Glomerular endothelial cell (primary cell): Measurements from ENCODE around the gene ARHGEF17. TPM values are rescaled to one million over a fixed set of nuclear protein-coding genes. Genes with fewer than 3 reads are reported as not detected.

Experiments
- DNase-seq: peaks from one replicate; pipeline ENCODE4 v3.0.0-alpha.2; 2011; ENCODE audit warnings: low read depth, low spot score; ENCODE audit errors: extremely low read depth
- total RNA-seq: library from RNA; depleted of rRNA; stranded (reverse); fragments of >200 nt; gene quantifications from 2 replicates; pipeline ENCODE4 v1.2.3, GENCODE V29; 2015

ARHGEF17 gene
- total RNA-seq, 1 donor from 2014 or later: 98.5 TPM

- DNase-seq: no peak
Measured at GRCh38 chr11:73350908-73351636, 43.0 kb downstream of the ARHGEF17 start.

GRCh38 chr11:73353422-73353821 lies 45.3 kb downstream of the ARHGEF17 start:
- DNase-seq: no peak

GRCh38 chr11:73355109-73355508 lies 47.0 kb downstream of the ARHGEF17 start:
- no peak for DNase-seq

- no peak for DNase-seq
Measured at GRCh38 chr11:73356979-73357860, 49.1 kb downstream of the ARHGEF17 start.

GRCh38 chr11:73358071-73358470 lies 50.0 kb downstream of the ARHGEF17 start:
- no peak for DNase-seq

GRCh38 chr11:73359341-73359740 lies 51.3 kb downstream of the ARHGEF17 start:
- DNase-seq: no peak

- no peak for DNase-seq
Measured at GRCh38 chr11:73359930-73360742, 52.1 kb downstream of the ARHGEF17 start.

- no peak for DNase-seq
Measured at GRCh38 chr11:73360743-73361369, 52.8 kb downstream of the ARHGEF17 start.

GRCh38 chr11:73361953-73362776 lies 54.1 kb downstream of the ARHGEF17 start:
- no peak for DNase-seq

GRCh38 chr11:73363147-73363546 lies 55.1 kb downstream of the ARHGEF17 start:
- DNase-seq: no peak

- no peak for DNase-seq
Measured at GRCh38 chr11:73365352-73366264, 57.5 kb downstream of the ARHGEF17 start.

GRCh38 chr11:73366265-73366610 lies 58.2 kb downstream of the ARHGEF17 start:
- DNase-seq: no peak

GRCh38 chr11:73366953-73367352 lies 58.9 kb downstream of the ARHGEF17 start:
- no peak for DNase-seq

GRCh38 chr11:73367482-73368024 lies 59.5 kb downstream of the ARHGEF17 start:
- no peak for DNase-seq

- DNase-seq: no peak
Measured at GRCh38 chr11:73372375-73372993, 64.4 kb downstream of the ARHGEF17 start.

- no peak for DNase-seq
Measured at GRCh38 chr11:73374151-73374550, 66.1 kb downstream of the ARHGEF17 start.

- no peak for DNase-seq
Measured at GRCh38 chr11:73375830-73376159, 67.7 kb downstream of the ARHGEF17 start.

GRCh38 chr11:73376160-73376802 lies 68.2 kb downstream of the ARHGEF17 start, which contains the start of gene RELT:
RELT (plus strand) TSS chr11:73376399; CDS start chr11:73389137, 12,738 bp downstream.
- DNase-seq: no peak
